Keratinocyte (primary cell): ENCODE measurements around the gene MESP2. TPM values are rescaled to one million over a fixed set of nuclear protein-coding genes. Genes with fewer than 3 reads are reported as not detected.

Experiments
- DNase-seq: peaks from one replicate; pipeline ENCODE4 v3.0.0-alpha.2; 2011; ENCODE audit warnings: low read depth, missing footprints, low spot score
- FAIRE-seq: peaks from 2 replicates; lab custom pipeline; 2011; peaks lifted over from hg19 to GRCh38; lab: Jason Lieb, UNC
- H2AFZ ChIP-seq: 2 replicates; pipeline ENCODE4 v1.6.0; 2012; ENCODE audit warnings: low read length, control low read depth, inconsistent platforms; ENCODE audit not compliant: control insufficient read depth
- H3K27ac ChIP-seq: 2 replicates; pipeline ENCODE4 v1.5.1; 2011; ENCODE audit warnings: low read length; ENCODE audit not compliant: control insufficient read depth, insufficient read depth
- H3K27me3 ChIP-seq: 3 replicates; pipeline ENCODE4 v1.6.0; 2011; ENCODE audit warnings: low read length; ENCODE audit not compliant: control insufficient read depth, insufficient read depth; ENCODE audit errors: extremely low read depth
- H3K36me3 ChIP-seq, 2 experiments: 2 replicates in 1 of 2; 3 replicates in 1 of 2; pipeline ENCODE4 v1.5.1; 2011; ENCODE audit warnings: low read length in 2 of 2, mild to moderate bottlenecking in 1 of 2; ENCODE audit not compliant: control insufficient read depth in 2 of 2, insufficient read depth in 2 of 2; ENCODE audit errors: extremely low read depth in 1 of 2
- H3K4me1 ChIP-seq: 3 replicates; pipeline ENCODE4 v1.5.1; 2011; ENCODE audit warnings: low read length; ENCODE audit not compliant: control insufficient read depth, insufficient read depth; ENCODE audit errors: extremely low read depth
- H3K4me2 ChIP-seq: 3 replicates; pipeline ENCODE4 v1.6.0; 2011; ENCODE audit warnings: low read depth, low read length; ENCODE audit not compliant: control insufficient read depth, insufficient read depth; ENCODE audit errors: extremely low read depth
- H3K4me3 ChIP-seq, 3 experiments: fragments of 200-600 bp in 1 of 3; sonication (generic) in 1 of 3; 2 replicates in 2 of 3; 3 replicates in 1 of 3; pipeline ENCODE4 v1.5.1; 2011 to 2016; ENCODE audit warnings: low read length in 3 of 3, mild to moderate bottlenecking in 3 of 3, control low read depth in 2 of 3, inconsistent platforms in 1 of 3, low read depth in 1 of 3, mixed read lengths in 1 of 3, mixed run types in 1 of 3, moderate library complexity in 1 of 3; ENCODE audit not compliant: control insufficient read depth in 2 of 3, insufficient read depth in 2 of 3; ENCODE audit errors: extremely low read depth in 1 of 3
- H3K79me2 ChIP-seq: 2 replicates; pipeline ENCODE4 v1.6.0; 2012; ENCODE audit warnings: low read length; ENCODE audit not compliant: control insufficient read depth, insufficient read depth
- H3K9ac ChIP-seq: 3 replicates; pipeline ENCODE4 v1.6.0; 2011; ENCODE audit warnings: low read length; ENCODE audit not compliant: control insufficient read depth, insufficient read depth; ENCODE audit errors: extremely low read depth
- H3K9me1 ChIP-seq: 3 replicates; pipeline ENCODE4 v1.6.0; 2011; ENCODE audit warnings: low read length; ENCODE audit not compliant: control insufficient read depth, insufficient read depth; ENCODE audit errors: extremely low read depth
- H3K9me3 ChIP-seq: 2 replicates; pipeline ENCODE4 v1.5.1; 2012; ENCODE audit warnings: low read depth, low read length; ENCODE audit not compliant: control insufficient read depth
- H4K20me1 ChIP-seq: 3 replicates; pipeline ENCODE4 v1.6.0; 2011; ENCODE audit warnings: low read length; ENCODE audit not compliant: control insufficient read depth, insufficient read depth; ENCODE audit errors: extremely low read depth
- EZH2 ChIP-seq: IDR thresholded peaks from one replicate; pipeline ENCODE4 v1.6.1; 2012; ENCODE audit warnings: inconsistent platforms, mild to moderate bottlenecking, low read length, moderate library complexity
- dilution Hi-C: fragments of 300-500 bp; cut with MboI; formaldehyde crosslinking; loops from one replicate; pipeline ENCODE4 v1.7.0; 2020; ENCODE audit warnings: low sequenced_read_pairs; ENCODE audit not compliant: extremely low pct_ligation_motif_present
- polyA plus RNA-seq, 5 experiments: library from polyadenylated mRNA; depleted of rRNA in 3 of 5; stranded (reverse) in 3 of 5; stranded (forward) in 1 of 5; unstranded in 1 of 5; fragments of >200 nt; gene quantifications; 1 replicate in 1 of 5; 2 replicates in 3 of 5; 3 replicates in 1 of 5; pipeline versions ENCODE4 v1.2.1 to v1.2.3, GENCODE V29; 2011 to 2012; ENCODE audit warnings: missing spikeins in 2 of 5, low read depth in 1 of 5, low replicate concordance in 1 of 5
- TF ChIP-seq, protein P1 (sequence below), 3 experiments: IDR thresholded peaks in 1 of 3; conservative IDR thresholded peaks in 1 of 3; optimal IDR thresholded peaks in 1 of 3; 2 replicates in 2 of 3; 3 replicates in 1 of 3; pipeline versions ENCODE3 to v1.5.1; 2011; ENCODE audit warnings: low read length in 3 of 3, mild to moderate bottlenecking in 3 of 3, moderate library complexity in 2 of 3, control low read depth in 1 of 3, inconsistent platforms in 1 of 3; ENCODE audit not compliant: insufficient read depth in 2 of 3; ENCODE audit errors: extremely low read depth in 1 of 3

Gene MESP2
- polyA plus RNA-seq, 1 donor (not counting 4 experiments of a cell fraction or from before 2014, with no cell fraction given) = 0.39 TPM

DNA sequence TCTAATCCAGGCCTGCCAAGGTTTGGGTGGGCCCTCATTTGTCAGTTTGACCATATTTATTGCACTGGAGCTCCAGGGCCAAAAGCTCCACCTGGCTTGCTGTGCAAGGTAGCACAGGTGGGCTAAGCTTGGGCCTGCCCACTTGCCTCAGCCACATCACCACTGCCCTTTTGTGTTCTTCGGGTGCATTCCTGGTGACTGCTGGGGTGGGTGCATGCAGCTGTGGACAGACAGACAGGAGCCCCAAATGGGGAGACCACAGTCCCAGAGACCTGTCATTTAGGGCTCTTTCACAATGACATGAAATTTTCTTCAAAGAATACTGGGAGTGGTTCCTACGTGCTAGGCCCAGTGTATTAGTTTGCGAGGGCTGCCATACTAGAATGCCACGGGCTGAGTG, 2.7 kb downstream of the MESP2 start:
- H3K27me3 ChIP-seq = no peaks in the 10 kb centered on the region
- H4K20me1 ChIP-seq = no peaks in the 10 kb centered on the region
- DNase-seq = no peak
- H3K4me2 ChIP-seq = no peak overlapping the region
- H3K4me3 ChIP-seq = no peak overlapping the region
- H3K79me2 ChIP-seq = no peaks in the 10 kb centered on the region
- H3K9me1 ChIP-seq = peaks cover 2% of the 10 kb centered on the region
- no peak overlapping the region for H2AFZ ChIP-seq
- peaks cover 51% of the 10 kb centered on the region for H3K4me1 ChIP-seq
- H3K36me3 ChIP-seq = no peaks in the 10 kb centered on the region
- no peak for FAIRE-seq
- H3K9ac ChIP-seq = no peak overlapping the region
- dilution Hi-C loops = no loop called here
- TF ChIP-seq EZH2 = no peak
- TF ChIP-seq, protein P1, sequence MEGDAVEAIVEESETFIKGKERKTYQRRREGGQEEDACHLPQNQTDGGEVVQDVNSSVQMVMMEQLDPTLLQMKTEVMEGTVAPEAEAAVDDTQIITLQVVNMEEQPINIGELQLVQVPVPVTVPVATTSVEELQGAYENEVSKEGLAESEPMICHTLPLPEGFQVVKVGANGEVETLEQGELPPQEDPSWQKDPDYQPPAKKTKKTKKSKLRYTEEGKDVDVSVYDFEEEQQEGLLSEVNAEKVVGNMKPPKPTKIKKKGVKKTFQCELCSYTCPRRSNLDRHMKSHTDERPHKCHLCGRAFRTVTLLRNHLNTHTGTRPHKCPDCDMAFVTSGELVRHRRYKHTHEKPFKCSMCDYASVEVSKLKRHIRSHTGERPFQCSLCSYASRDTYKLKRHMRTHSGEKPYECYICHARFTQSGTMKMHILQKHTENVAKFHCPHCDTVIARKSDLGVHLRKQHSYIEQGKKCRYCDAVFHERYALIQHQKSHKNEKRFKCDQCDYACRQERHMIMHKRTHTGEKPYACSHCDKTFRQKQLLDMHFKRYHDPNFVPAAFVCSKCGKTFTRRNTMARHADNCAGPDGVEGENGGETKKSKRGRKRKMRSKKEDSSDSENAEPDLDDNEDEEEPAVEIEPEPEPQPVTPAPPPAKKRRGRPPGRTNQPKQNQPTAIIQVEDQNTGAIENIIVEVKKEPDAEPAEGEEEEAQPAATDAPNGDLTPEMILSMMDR (optimal IDR thresholded peaks at IDR 0.05 in 1 of 3, IDR thresholded peaks at IDR 0.05 in 1 of 3, conservative IDR thresholded peaks at IDR 0.05 in 1 of 3; ENCODE audit: extremely low read depth in 1 of 3, insufficient read depth in 2 of 3, low read length in 3 of 3) = no peak
- H3K27ac ChIP-seq = no peak overlapping the region
- no peaks in the 10 kb centered on the region for H3K9me3 ChIP-seq

DNA sequence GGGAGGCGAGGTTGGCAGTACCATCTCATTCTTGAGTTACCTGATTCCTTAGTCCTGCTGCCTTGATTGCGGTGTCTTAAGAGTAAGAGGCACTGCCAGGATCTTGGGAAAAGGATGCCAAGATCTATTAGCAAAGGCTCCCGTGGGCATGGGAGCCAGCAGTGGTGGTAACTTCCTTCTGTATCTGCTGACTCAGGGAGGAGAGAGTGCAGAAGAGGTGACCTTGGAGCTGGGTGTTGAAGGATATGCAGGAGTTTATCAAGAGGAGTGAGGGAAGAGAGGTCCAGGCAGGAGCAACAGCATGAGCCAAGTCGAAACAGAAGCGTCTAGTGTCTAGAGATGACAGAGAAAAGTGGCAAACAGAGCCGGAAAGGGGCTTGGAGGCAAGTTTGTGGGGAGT, 4.5 kb downstream of the MESP2 start:
- FAIRE-seq = no peak
- H3K9me1 ChIP-seq = peaks cover 2% of the 10 kb centered on the region
- H3K4me3 ChIP-seq = no peak overlapping the region
- no peaks in the 10 kb centered on the region for H3K9me3 ChIP-seq
- DNase-seq = no peak
- H3K27ac ChIP-seq = peak overlapping the region; percentile 99
- TF ChIP-seq, protein P1 (optimal IDR thresholded peaks at IDR 0.05 in 1 of 3, IDR thresholded peaks at IDR 0.05 in 1 of 3, conservative IDR thresholded peaks at IDR 0.05 in 1 of 3; ENCODE audit: extremely low read depth in 1 of 3, insufficient read depth in 2 of 3, low read length in 3 of 3) = no peak
- TF ChIP-seq EZH2 = no peak
- H3K9ac ChIP-seq = peak overlapping the region; percentile 82
- H3K4me1 ChIP-seq = peaks cover 40% of the 10 kb centered on the region
- peak overlapping the region; percentile 27 for H2AFZ ChIP-seq
- H4K20me1 ChIP-seq = no peaks in the 10 kb centered on the region
- dilution Hi-C loops = no loop called here
- H3K36me3 ChIP-seq = no peaks in the 10 kb centered on the region
- no peaks in the 10 kb centered on the region for H3K79me2 ChIP-seq
- no peaks in the 10 kb centered on the region for H3K27me3 ChIP-seq
- H3K4me2 ChIP-seq = no peak overlapping the region
